Measurements from ENCODE around the gene B4GALNT4. TPM values are rescaled to one million over a fixed set of nuclear protein-coding genes. Genes with fewer than 3 reads are reported as not detected.

Gene B4GALNT4
- total and polyA plus RNA-seq, 2 of the 13 experiments (the other 11 are each of a cell fraction or from before 2014, with no cell fraction given): 30.5 to 50.1 TPM

- TF ChIP-seq ZNF777 (CRISPR knock-in tag; IDR thresholded peaks at IDR 0.05) (no peak), ZBTB37 (CRISPR knock-in tag; IDR thresholded peaks at IDR 0.05) (no peak), ZNF737 (CRISPR knock-in tag; IDR thresholded peaks at IDR 0.05; ENCODE audit: borderline replicate concordance) (no peak), LRRFIP1 (CRISPR knock-in tag; conservative IDR thresholded peaks at IDR 0.05) (no peak), ETS1 (CRISPR knock-in tag; IDR thresholded peaks at IDR 0.05) (no peak), PAXIP1 (CRISPR knock-in tag; conservative IDR thresholded peaks at IDR 0.05) (peak; percentile 83), ESRRA (CRISPR knock-in tag; IDR thresholded peaks at IDR 0.05; ENCODE audit: low read depth) (0 out of 2 replicates have a peak, but pooled peaks have one; percentile 22), ZNF788 (CRISPR knock-in tag; IDR thresholded peaks at IDR 0.05; ENCODE audit: borderline replicate concordance) (peak; percentile 79; the same call in 1 of the 2 replicates), ZNF749 (CRISPR knock-in tag; IDR thresholded peaks at IDR 0.05; ENCODE audit: borderline replicate concordance) (no peak), NR2F6 (IDR thresholded peaks at IDR 0.05) (peak; percentile 49; the same call in 1 of the 2 replicates), NR2F6 (CRISPR knock-in tag; IDR thresholded peaks at IDR 0.05) (no peak; the same call in 1 of the 2 replicates), CBFB (CRISPR knock-in tag; IDR thresholded peaks at IDR 0.05) (no peak), ZNF160 (CRISPR knock-in tag; IDR thresholded peaks at IDR 0.05) (0 out of 2 replicates have a peak, but pooled peaks have one; percentile 21), IKZF5 (CRISPR knock-in tag; IDR thresholded peaks at IDR 0.05) (peak; percentile 54; the same call in 1 of the 2 replicates), ZNF260 (CRISPR knock-in tag; IDR thresholded peaks at IDR 0.05; ENCODE audit: borderline replicate concordance, low read depth) (no peak), ZFP36L2 (CRISPR knock-in tag; IDR thresholded peaks at IDR 0.05) (no peak)
- TF ChIP-seq, protein P1, sequence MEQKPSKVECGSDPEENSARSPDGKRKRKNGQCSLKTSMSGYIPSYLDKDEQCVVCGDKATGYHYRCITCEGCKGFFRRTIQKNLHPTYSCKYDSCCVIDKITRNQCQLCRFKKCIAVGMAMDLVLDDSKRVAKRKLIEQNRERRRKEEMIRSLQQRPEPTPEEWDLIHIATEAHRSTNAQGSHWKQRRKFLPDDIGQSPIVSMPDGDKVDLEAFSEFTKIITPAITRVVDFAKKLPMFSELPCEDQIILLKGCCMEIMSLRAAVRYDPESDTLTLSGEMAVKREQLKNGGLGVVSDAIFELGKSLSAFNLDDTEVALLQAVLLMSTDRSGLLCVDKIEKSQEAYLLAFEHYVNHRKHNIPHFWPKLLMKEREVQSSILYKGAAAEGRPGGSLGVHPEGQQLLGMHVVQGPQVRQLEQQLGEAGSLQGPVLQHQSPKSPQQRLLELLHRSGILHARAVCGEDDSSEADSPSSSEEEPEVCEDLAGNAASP (CRISPR knock-in tag; IDR thresholded peaks at IDR 0.05; ENCODE audit: borderline replicate concordance): no peak
These were observed 4.6 kb downstream of the B4GALNT4 start (continued) for GRCh38 chr11:373716-374551.
